HCT116 (cell line): ENCODE data around the gene FASLG. TPM values are rescaled to one million over a fixed set of nuclear protein-coding genes. Genes with fewer than 3 reads are reported as not detected.

ENCODE experiments used
- ATAC-seq: fragments of 200-7000 bp; cut with Tn5 transposase; 2 replicates; pipeline ENCODE4 v1.9.1; 2020; ENCODE audit warnings: mild to moderate bottlenecking, moderate library complexity
- BruUV-seq: library from RNA; stranded (reverse); fragments of 400-500 nt; replicated peaks from 2 replicates; lab custom pipeline; 2021; lab: Mats Ljungman, UMichigan
- CTCF ChIA-PET: fragments of 300-600 bp; sonication (Branson Sonifier 250); formaldehyde crosslinking; loops from one replicate; lab custom pipeline; 2021; ENCODE audit warnings: antibody characterized with exemption; lab: Charles Lee
- POLR2A ChIA-PET: fragments of 300-600, 350-600 bp; sonication (Branson Sonifier 250); formaldehyde crosslinking; loops from one replicate; lab custom pipeline; 2021; ENCODE audit warnings: antibody characterized with exemption; lab: Charles Lee
- RAD21 ChIA-PET, 2 experiments: fragments of 300-600 bp; sonication (Branson Sonifier 250); formaldehyde crosslinking; loops; one replicate each; lab custom pipeline; 2023; ENCODE audit warnings: low total read pairs in 2 of 2; ENCODE audit not compliant: uncharacterized antibody in 2 of 2, unreplicated experiment in 2 of 2, low non-redundant PET in 1 of 2; lab: Charles Lee
- DNase-seq: peaks from one replicate; pipeline ENCODE4 v3.0.0-alpha.2; 2010; ENCODE audit warnings: low read depth, low spot score
- H2AFZ ChIP-seq: fragments of 200-600 bp; shearing (Covaris generic), sonication (generic); 2 replicates; pipeline ENCODE4 v1.6.1; 2017; ENCODE audit warnings: low read depth, mixed run types, mixed read lengths, antibody characterized with exemption, low read length; ENCODE audit not compliant: poor library complexity, severe bottlenecking
- H3K27ac ChIP-seq: 2 replicates; pipeline ENCODE4 v1.5.1; 2012; ENCODE audit warnings: low read depth, low read length
- H3K27me3 ChIP-seq: fragments of 200-600 bp; sonication (generic); 2 replicates; pipeline ENCODE4 v1.6.1; 2016; ENCODE audit warnings: mixed run types, low read length, mixed read lengths; ENCODE audit not compliant: insufficient read depth
- H3K36me3 ChIP-seq, 2 experiments: fragments of 200-500 bp in 1 of 2; fragments of 200-600 bp in 1 of 2; sonication (Bioruptor generic) in 1 of 2; sonication (generic) in 1 of 2; 2 replicates each; pipeline versions ENCODE4 v1.5.1 to v1.6.1; 2014 to 2016; ENCODE audit warnings: low read length in 2 of 2, inconsistent platforms in 1 of 2, mixed read lengths in 1 of 2, mixed run types in 1 of 2; ENCODE audit not compliant: insufficient read depth in 2 of 2, control insufficient read depth in 1 of 2
- H3K4me1 ChIP-seq, 2 experiments: fragments of 200-600 bp in 1 of 2; sonication (generic) in 1 of 2; 2 replicates each; pipeline versions ENCODE4 v1.5.1 to v1.6.1; 2012 to 2017; ENCODE audit warnings: low read length in 2 of 2, inconsistent platforms in 1 of 2, mild to moderate bottlenecking in 1 of 2, mixed read lengths in 1 of 2, mixed run types in 1 of 2, moderate library complexity in 1 of 2; ENCODE audit not compliant: insufficient read depth in 2 of 2, control insufficient read depth in 1 of 2
- H3K4me2 ChIP-seq: fragments of 200-600 bp; sonication (generic); 2 replicates; pipeline ENCODE4 v1.6.1; 2017; ENCODE audit warnings: mixed run types, low read length, mixed read lengths
- H3K4me3 ChIP-seq, 2 experiments: fragments of 200-600 bp in 1 of 2; sonication (generic) in 1 of 2; replicated peaks in 1 of 2; 2 replicates each; pipeline ENCODE4 v1.5.1; 2011 to 2016; ENCODE audit warnings: low read length in 2 of 2, control low read depth in 1 of 2, low read depth in 1 of 2, mild to moderate bottlenecking in 1 of 2, mixed read lengths in 1 of 2, mixed run types in 1 of 2
- H3K79me2 ChIP-seq: fragments of 200-600 bp; sonication (generic); 2 replicates; pipeline ENCODE4 v1.6.1; 2017; ENCODE audit warnings: mild to moderate bottlenecking, mixed run types, low read length, moderate library complexity, mixed read lengths; ENCODE audit not compliant: insufficient read depth
- H3K9ac ChIP-seq: fragments of 200-600 bp; sonication (generic); 2 replicates; pipeline ENCODE4 v1.6.1; 2016; ENCODE audit warnings: low read length, mixed read lengths
- H3K9me2 ChIP-seq: fragments of 200-600 bp; sonication (generic), shearing (Covaris generic); 2 replicates; pipeline ENCODE4 v1.6.1; 2017; ENCODE audit warnings: mixed run types, mild to moderate bottlenecking, moderate library complexity; ENCODE audit not compliant: insufficient read depth
- H3K9me3 ChIP-seq, 2 experiments: fragments of 200-500 bp in 1 of 2; fragments of 200-600 bp in 1 of 2; sonication (Bioruptor generic) in 1 of 2; sonication (generic) in 1 of 2; 2 replicates each; pipeline ENCODE4 v1.6.1; 2014 to 2017; ENCODE audit warnings: low read length in 2 of 2, mixed read lengths in 2 of 2, inconsistent platforms in 1 of 2, low read depth in 1 of 2, mild to moderate bottlenecking in 1 of 2, mixed run types in 1 of 2, moderate library complexity in 1 of 2; ENCODE audit not compliant: control insufficient read depth in 1 of 2, insufficient read depth in 1 of 2
- H4K20me1 ChIP-seq: fragments of 200-600 bp; sonication (generic), shearing (Covaris generic); 2 replicates; pipeline ENCODE4 v1.6.1; 2017; ENCODE audit warnings: mixed run types, mild to moderate bottlenecking, moderate library complexity; ENCODE audit not compliant: insufficient read depth
- CBX3 ChIP-seq: IDR thresholded peaks from 2 replicates; pipeline ENCODE4 v1.6.1; 2012; ENCODE audit warnings: low read depth
- ELF1 ChIP-seq: IDR thresholded peaks from 2 replicates; pipeline ENCODE4 v1.6.1; 2012; ENCODE audit warnings: low read depth, borderline replicate concordance
- EZH2phosphoT487 ChIP-seq: fragments of 200-600 bp; IDR thresholded peaks from 2 replicates; pipeline ENCODE4 v1.6.1; 2018; ENCODE audit warnings: antibody characterized with exemption, borderline replicate concordance
- POLR2A ChIP-seq: IDR thresholded peaks from 2 replicates; pipeline ENCODE4 v1.7.0; 2011; ENCODE audit warnings: borderline replicate concordance; ENCODE audit not compliant: insufficient read depth, insufficient read length; ENCODE audit errors: extremely low read depth
- SRF ChIP-seq: IDR thresholded peaks from 2 replicates; pipeline ENCODE4 v1.6.1; 2012; ENCODE audit warnings: low read depth
- TCF7L2 ChIP-seq: IDR thresholded peaks from 2 replicates; pipeline ENCODE4 v1.7.0; 2011; ENCODE audit warnings: borderline replicate concordance, inconsistent platforms; ENCODE audit not compliant: insufficient read depth, insufficient read length; ENCODE audit errors: extremely low read depth
- YY1 ChIP-seq: IDR thresholded peaks from 2 replicates; pipeline ENCODE4 v1.6.1; 2011; ENCODE audit warnings: low read length, low read depth, moderate library complexity, mild to moderate bottlenecking; ENCODE audit not compliant: insufficient replicate concordance; ENCODE audit errors: extremely low read depth
- ZNF274 ChIP-seq: fragments of 200-500 bp; sonication (Bioruptor generic); IDR thresholded peaks from 2 replicates; pipeline ENCODE4 v1.6.1; 2014; ENCODE audit warnings: mild to moderate bottlenecking, low read depth, low read length, inconsistent platforms
- intact Hi-C: fragments of 100-400 bp; cut with micrococcal nuclease; formaldehyde crosslinking; loops from 2 replicates; pipeline ENCODE4 v1.10.0; 2022
- total RNA-seq: library from RNA; stranded (reverse); gene quantifications from one replicate; pipeline ENCODE4 v1.2.1, GENCODE V29; 2021; ENCODE audit not compliant: unreplicated experiment
- TF ChIP-seq, protein P1 (sequence below): IDR thresholded peaks from 2 replicates; pipeline ENCODE4 v1.6.1; 2012
- TF ChIP-seq, protein P2 (sequence below): IDR thresholded peaks from 2 replicates; pipeline ENCODE4 v1.6.1; 2011; ENCODE audit warnings: mild to moderate bottlenecking, low read length, moderate library complexity; ENCODE audit not compliant: insufficient replicate concordance; ENCODE audit errors: extremely low read depth
- TF ChIP-seq, protein P3 (sequence below), 3 experiments: fragments of 200-600 bp in 1 of 3; sonication (generic) in 1 of 3; IDR thresholded peaks in 2 of 3; conservative IDR thresholded peaks in 1 of 3; 2 replicates each; pipeline ENCODE4 v1.5.1; 2012 to 2017; ENCODE audit warnings: low read depth in 2 of 3, low read length in 2 of 3, antibody characterized with exemption in 1 of 3, borderline replicate concordance in 1 of 3, control low read depth in 1 of 3, mild to moderate bottlenecking in 1 of 3, mixed read lengths in 1 of 3, mixed run types in 1 of 3, moderate library complexity in 1 of 3; ENCODE audit not compliant: insufficient read depth in 1 of 3
- TF ChIP-seq, protein P4 (sequence below): IDR thresholded peaks from 2 replicates; pipeline ENCODE4 v1.6.1; 2012

FASLG gene
- total RNA-seq, 1 experiment from 2014 or later = not detected

DNA sequence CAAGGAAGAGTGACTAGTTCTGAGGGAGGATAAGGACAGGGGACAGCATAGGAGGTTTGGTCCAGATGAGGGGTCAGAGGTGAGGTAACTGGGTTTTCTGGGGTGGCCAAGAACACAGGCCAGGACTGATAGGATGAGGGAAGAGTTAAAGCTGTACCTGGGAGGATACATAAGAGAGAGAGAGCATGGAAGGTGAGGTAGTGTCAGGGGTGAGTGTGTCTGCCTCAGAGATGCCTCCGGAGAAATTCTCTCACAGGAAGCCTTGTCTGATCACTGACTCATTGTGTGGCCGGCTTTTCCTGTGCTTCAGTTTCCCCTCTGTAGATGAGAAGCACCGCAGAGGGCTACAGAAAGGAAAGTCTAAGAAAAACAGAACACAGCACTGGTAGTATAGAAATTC, 40.2 kb downstream of the FASLG start:
- no peaks in the 10 kb centered on the region for H3K36me3 ChIP-seq
- BruUV-seq = no TSS peak
- H3K4me2 ChIP-seq = no peak overlapping the region
- intact Hi-C loops = no loop called here
- H2AFZ ChIP-seq = no peak overlapping the region
- no peaks in the 10 kb centered on the region for H3K9me3 ChIP-seq
- ATAC-seq = no peak
- no peaks in the 10 kb centered on the region for H3K9me2 ChIP-seq
- ChIA-PET RAD21 (no interaction called here), POLR2A (no interaction called here), CTCF (no interaction called here)
- no peaks in the 10 kb centered on the region for H3K79me2 ChIP-seq
- no peaks in the 10 kb centered on the region for H3K4me1 ChIP-seq
- no peaks in the 10 kb centered on the region for H3K27me3 ChIP-seq
- H3K9ac ChIP-seq = no peak overlapping the region
- no peak overlapping the region for H3K4me3 ChIP-seq
- H4K20me1 ChIP-seq = no peaks in the 10 kb centered on the region
- DNase-seq = no peak
- no peak overlapping the region for H3K27ac ChIP-seq
- TF ChIP-seq CBX3 = no peak
- TF ChIP-seq, protein P1, sequence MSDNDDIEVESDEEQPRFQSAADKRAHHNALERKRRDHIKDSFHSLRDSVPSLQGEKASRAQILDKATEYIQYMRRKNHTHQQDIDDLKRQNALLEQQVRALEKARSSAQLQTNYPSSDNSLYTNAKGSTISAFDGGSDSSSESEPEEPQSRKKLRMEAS = no peak
- no peak for TF ChIP-seq YY1
- TF ChIP-seq SRF = no peak
- no peak for TF ChIP-seq ELF1

DNA sequence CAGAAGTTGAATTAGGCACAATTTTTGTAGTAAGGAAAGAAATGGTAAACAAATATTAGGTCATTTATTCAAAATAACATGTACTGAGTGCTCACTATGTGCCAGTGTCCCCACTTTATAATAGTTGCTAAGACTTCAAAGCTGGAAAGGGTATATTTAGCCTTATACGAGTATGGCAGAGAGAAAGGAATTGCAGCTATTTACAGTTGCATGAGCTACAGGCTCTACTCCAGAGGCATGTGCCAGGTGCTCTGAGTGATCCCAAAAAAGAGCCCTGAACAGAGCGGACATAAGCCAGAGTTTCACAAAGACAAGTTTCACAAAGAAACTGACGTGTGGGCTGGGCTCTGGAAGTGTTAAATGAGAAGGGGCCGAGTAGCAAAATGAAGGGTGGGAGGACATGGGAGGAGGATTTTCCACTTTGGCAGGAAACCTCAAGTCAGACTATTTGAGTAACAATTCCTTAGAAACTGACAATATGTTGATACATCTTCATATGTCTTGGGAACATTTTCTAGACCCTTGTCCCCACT, 40.9 kb downstream of the FASLG start:
- no peak overlapping the region for H2AFZ ChIP-seq
- H3K4me1 ChIP-seq = no peaks in the 10 kb centered on the region
- TF ChIP-seq TCF7L2 (no peak), POLR2A (no peak), EZH2phosphoT487 (no peak), ZNF274 (no peak), YY1 (no peak)
- TF ChIP-seq, protein P2, sequence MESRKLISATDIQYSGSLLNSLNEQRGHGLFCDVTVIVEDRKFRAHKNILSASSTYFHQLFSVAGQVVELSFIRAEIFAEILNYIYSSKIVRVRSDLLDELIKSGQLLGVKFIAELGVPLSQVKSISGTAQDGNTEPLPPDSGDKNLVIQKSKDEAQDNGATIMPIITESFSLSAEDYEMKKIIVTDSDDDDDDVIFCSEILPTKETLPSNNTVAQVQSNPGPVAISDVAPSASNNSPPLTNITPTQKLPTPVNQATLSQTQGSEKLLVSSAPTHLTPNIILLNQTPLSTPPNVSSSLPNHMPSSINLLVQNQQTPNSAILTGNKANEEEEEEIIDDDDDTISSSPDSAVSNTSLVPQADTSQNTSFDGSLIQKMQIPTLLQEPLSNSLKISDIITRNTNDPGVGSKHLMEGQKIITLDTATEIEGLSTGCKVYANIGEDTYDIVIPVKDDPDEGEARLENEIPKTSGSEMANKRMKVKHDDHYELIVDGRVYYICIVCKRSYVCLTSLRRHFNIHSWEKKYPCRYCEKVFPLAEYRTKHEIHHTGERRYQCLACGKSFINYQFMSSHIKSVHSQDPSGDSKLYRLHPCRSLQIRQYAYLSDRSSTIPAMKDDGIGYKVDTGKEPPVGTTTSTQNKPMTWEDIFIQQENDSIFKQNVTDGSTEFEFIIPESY = no peak
- TF ChIP-seq, protein P1 = no peak
- TF ChIP-seq, protein P3, sequence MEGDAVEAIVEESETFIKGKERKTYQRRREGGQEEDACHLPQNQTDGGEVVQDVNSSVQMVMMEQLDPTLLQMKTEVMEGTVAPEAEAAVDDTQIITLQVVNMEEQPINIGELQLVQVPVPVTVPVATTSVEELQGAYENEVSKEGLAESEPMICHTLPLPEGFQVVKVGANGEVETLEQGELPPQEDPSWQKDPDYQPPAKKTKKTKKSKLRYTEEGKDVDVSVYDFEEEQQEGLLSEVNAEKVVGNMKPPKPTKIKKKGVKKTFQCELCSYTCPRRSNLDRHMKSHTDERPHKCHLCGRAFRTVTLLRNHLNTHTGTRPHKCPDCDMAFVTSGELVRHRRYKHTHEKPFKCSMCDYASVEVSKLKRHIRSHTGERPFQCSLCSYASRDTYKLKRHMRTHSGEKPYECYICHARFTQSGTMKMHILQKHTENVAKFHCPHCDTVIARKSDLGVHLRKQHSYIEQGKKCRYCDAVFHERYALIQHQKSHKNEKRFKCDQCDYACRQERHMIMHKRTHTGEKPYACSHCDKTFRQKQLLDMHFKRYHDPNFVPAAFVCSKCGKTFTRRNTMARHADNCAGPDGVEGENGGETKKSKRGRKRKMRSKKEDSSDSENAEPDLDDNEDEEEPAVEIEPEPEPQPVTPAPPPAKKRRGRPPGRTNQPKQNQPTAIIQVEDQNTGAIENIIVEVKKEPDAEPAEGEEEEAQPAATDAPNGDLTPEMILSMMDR (IDR thresholded peaks at IDR 0.05 in 2 of 3, conservative IDR thresholded peaks at IDR 0.05 in 1 of 3; ENCODE audit: borderline replicate concordance in 1 of 3, insufficient read depth in 1 of 3, low read depth in 2 of 3, low read length in 2 of 3) = no peak
- TF ChIP-seq, protein P4, sequence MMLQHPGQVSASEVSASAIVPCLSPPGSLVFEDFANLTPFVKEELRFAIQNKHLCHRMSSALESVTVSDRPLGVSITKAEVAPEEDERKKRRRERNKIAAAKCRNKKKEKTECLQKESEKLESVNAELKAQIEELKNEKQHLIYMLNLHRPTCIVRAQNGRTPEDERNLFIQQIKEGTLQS = no peak
- no peaks in the 10 kb centered on the region for H3K36me3 ChIP-seq
- no peak overlapping the region for H3K4me2 ChIP-seq
- no peaks in the 10 kb centered on the region for H4K20me1 ChIP-seq
- no peaks in the 10 kb centered on the region for H3K27me3 ChIP-seq
- no TSS peak for BruUV-seq
- ATAC-seq (no peak), DNase-seq (no peak)
- ChIA-PET RAD21 (no interaction called here), CTCF (no interaction called here), POLR2A (no interaction called here)
- no peaks in the 10 kb centered on the region for H3K9me3 ChIP-seq
- no peaks in the 10 kb centered on the region for H3K9me2 ChIP-seq
- no peak overlapping the region for H3K27ac ChIP-seq
- H3K79me2 ChIP-seq = no peaks in the 10 kb centered on the region
- no peak overlapping the region for H3K4me3 ChIP-seq
- intact Hi-C loops = no loop called here
- H3K9ac ChIP-seq = no peak overlapping the region
